ENCODE results near the gene ABTB2.
A peak's percentile ranks its signal among the peaks of the same experiment; 100 is the strongest.

ABTB2 gene

DNA sequence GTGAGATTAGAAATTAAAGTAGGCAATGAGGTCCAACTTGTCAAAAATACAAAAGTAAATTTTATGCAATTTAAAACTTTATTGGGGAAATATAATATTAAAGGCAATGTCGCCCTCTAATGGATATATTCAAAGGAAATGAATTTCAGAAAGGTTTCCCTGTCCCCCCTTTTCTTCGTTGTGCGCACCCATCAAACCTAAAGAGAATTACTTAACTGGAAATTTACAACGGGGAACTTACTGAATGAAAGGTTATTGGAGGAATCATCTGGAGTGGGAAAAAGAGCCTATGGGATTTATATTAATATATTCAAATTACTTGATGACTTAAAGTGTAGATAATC is 1.7 kb upstream of the ABTB2 start:
- DNase-seq = no peak

DNA sequence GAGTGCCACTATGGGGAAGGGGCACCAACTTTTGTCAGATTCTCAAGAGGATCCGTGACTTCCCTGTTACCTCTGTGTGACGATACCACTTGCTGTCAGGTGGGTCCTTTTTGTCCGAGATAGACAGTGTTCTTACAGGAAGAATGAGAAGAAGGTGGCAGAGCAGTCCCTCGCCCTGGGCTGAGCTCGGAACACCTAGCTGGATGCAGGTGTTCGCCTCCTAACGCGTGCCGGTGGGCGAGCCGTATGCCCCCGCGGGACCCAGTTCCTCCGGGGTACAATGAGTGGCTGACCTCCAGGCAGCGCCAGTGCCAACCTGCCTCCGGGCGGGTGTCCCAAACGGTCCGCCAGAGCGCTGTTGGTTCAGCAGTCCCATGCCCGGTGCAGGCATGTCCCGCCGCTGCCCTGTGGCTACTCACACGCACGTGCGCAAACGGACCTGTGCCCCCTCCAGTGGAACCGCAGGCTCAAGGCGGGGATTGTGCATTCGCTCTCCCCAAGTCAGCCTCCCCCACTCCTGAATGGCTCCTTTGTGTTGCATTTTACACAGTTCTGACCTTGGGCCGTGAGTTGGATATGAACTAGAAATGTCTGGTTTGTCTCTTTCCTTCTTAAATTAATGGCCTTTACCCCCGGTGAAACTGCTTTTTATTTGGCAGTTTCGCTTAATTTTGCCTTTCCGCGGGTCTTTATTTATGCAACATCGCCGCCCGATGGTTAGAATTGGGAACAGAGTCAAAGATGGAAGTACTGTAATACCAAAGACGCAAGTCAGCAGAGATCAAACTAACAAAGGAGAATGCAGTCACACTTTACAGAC is 1.1 kb upstream of the ABTB2 start:
- DNase-seq = peak; percentile 68

GRCh38 chr11:34358258-34358727 is 483 bp upstream of the ABTB2 start:
- DNase-seq = no peak

GRCh38 chr11:34356913-34357700 is 703 bp downstream of the ABTB2 start:
- DNase-seq = peak; percentile 24

GRCh38 chr11:34356576-34356912 is 1.3 kb downstream of the ABTB2 start:
- DNase-seq = no peak

DNA sequence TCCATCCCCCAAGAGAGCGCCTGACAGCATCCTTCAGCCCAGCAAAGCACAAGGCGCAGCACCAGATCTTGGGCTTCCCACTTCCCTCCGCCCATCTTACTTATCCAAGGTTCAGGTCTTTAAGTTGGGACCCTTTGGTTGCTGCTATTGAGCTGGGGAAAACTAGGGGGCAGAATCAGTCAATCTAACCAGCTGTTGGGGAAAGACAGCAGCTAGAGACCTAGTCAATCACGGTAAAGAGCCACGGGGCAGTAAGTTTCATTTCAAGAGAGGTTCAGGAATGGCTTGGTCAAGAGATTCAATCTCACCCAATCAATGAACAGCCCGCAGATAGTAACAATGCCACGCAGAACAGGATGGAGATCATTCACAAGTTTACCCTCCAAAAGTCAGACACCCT is 1.7 kb downstream of the ABTB2 start:
- DNase-seq = no peak

DNA sequence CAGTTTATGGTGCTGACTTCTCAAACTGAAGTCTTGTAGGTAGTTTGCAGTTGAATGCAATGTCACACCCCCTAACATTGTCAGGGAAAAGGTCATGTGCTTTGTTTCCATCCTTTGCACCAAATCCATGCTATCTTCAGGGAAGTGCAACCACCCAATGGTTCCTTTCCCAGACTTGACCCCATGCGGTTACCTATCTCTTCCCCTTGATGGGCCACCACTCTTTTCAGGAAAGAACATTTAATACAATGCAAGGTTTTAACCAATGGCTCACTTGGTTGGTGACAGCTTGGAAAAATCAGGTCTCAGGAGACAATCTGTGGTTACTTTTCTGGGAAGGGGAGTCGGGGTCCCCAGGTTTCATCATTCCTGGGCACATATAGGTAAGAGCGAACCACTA is 2.1 kb downstream of the ABTB2 start:
- no peak for DNase-seq

GRCh38 chr11:34354782-34355181 is 3.0 kb downstream of the ABTB2 start:
- DNase-seq = no peak

DNA sequence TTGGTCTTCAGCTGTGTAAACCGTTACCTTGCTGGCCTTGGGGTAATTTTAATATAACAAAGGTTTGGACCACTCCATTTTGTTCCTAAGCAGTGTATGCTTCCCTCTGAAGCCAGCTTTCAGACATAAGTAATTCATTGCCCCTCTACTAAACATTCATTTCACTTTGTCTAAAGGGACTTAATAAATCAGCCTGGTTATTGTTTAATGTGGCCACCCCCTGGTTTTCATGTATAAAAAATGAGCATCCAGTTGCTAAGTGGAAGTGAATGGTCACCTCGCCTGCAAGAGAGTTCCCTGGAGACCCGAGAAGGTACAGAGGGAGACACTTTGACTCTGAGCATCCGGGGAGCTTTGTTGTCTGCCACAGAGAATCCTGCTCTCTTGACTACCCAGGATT is 3.9 kb downstream of the ABTB2 start:
- no peak for DNase-seq

DNA sequence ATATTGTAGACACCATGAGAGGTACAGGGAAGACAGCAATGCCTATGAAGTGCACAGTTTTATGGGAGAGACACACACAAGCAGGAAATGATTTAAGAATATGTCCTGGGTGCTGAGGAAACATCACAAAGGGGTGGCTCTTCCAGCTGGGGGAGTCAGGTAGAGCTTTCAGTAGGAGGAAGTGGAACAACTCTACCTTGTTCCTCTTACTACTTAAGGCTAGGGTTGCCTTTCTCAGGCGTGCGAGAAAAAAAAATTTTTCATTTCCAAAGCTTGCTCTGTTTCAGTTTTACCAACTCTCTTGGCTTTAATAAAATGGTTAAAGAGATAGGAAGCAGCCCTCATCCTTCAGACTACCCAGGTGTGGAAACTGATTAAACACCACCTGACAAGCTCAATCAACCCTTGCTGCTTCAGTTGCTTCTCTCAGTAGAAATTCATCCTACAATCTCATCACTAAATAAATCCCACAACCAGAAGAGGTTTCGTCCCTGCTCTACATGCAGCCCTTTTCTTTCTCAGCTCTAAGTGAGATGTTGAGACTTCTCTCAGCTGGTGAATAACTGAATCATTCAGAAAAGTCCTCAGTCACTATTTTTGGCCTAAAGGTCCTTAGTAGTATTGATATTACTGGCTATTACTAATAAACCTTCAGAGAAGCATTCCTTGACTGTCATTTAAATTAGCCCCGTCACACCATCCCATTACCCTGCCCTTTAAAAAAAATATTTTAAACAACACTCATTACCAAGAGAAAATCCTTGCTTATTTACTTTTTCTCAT is 5.9 kb downstream of the ABTB2 start:
- no peak for DNase-seq

GRCh38 chr11:34351051-34351450 is 6.8 kb downstream of the ABTB2 start:
- no peak for DNase-seq

DNA sequence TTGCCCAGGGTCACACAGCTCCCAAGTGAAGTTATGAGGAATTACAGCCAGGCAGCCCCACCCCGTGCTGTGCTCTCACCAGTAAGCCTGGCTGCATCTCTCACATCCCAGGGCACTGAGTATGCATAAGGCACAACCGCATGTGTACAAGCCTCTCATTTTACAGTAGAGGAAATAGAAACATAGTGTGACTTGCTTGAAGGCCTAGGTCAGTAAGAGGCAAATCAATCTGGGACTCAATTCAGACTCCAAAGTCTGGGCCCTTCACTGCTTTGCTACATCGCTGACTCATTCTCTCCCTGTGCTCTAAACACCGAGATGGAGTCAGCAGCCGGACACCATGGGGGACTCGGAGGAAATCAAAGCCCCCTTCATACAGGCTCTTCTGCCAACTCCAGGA is 7.9 kb downstream of the ABTB2 start:
- DNase-seq = no peak

- no peak for DNase-seq
Observed at GRCh38 chr11:34348919-34349318, 8.9 kb downstream of the ABTB2 start.

DNA sequence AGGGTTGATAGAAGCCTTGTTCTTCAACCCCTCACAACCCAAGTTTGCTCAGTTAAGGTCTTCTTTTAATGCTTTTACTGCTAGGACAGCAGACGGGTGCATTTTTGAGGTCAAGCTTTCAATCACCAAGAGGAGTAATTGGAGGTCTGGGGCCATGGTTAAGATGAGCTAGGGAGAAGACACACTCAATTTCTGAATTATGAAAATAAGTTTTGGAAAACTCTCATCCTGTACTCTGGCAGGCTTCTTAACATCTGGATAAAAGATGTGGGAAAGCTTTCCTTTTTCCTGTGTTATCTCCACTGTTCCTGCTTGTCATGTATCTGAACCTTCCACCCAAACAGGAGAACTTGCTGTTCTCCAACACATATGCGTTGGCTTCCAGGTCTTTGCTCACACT is 9.7 kb downstream of the ABTB2 start:
- DNase-seq = no peak

DNA sequence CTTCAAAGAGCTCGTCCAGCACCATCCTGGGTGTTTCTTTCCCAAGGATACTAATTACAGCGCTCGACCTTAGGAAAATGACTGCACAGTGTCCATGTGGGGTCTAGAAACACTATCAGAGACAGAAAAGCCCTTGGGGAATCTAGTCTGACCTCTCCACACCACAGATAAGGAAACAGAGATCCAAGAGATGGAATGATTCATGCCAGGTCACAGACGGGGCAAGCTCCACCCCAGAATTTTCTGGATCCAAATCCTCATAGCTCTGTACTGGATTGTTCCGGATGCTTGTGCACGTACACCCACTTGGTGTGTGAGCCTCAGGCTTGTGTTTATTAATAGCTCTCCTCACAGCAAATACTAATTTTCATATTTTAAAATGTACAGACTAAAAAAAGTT is 11.3 kb downstream of the ABTB2 start:
- DNase-seq = no peak

DNA sequence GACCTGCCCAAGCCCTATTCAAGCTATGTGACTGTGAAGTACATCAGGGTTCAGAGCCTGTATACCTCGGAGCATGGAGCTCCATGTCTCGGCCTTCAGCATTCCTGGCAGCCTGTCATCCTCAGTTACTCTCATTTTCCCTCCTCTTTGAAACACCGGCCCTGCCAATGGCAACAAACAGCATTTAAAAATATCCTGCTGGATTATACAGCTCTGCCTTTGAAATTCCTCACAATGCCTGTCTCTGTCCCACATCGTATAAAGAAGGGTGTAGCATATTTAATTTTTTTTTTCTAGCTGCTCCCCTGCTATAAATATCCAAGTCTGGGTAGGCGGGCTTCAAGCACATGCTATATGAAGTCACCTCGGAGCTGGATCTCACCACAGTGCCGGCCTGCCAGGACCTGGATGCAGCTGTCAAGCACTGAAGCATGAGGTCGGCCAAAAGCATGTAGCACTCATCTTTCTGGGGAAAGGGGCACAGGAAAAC is 11.8 kb downstream of the ABTB2 start:
- DNase-seq = no peak

DNA sequence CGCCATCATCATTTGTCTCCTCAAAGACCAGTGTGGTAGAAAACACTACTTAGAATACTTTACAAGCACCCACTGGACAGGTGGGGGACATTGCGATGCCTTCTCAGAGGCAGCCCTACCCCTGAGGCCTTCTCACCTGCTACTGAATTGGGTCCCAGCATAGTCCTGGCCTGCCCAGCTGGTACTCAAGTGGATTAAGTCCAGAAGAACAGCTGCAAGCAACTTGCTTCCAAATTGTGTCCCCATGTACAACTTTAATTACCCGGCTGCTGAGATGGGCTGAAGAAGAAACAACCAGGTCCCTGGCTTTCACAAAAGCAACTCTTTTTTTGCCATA is 12.3 kb downstream of the ABTB2 start:
- DNase-seq = no peak

GRCh38 chr11:34344768-34345539 is 12.9 kb downstream of the ABTB2 start:
- DNase-seq = no peak

- no peak for DNase-seq
Observed at GRCh38 chr11:34344410-34344767, 13.4 kb downstream of the ABTB2 start.

DNA sequence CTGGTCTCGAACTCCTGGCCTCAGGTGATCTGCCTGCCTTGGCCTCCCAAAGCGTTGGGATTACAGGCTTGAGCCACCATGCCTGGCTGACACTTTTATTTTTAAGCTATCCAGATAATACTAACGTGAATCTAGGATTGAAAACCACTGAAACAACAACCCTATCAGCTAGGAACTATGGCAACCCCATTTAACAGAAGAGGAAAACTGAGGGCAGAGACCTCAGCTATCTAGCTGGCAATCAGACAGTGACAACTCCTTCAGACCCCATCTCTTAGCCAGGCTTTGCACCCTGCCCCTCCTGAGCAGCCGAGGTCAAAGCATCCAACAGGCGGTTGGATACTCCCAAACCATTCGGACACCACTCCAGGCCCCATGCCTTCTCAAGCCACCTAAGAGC is 14.1 kb downstream of the ABTB2 start:
- DNase-seq = no peak

DNA sequence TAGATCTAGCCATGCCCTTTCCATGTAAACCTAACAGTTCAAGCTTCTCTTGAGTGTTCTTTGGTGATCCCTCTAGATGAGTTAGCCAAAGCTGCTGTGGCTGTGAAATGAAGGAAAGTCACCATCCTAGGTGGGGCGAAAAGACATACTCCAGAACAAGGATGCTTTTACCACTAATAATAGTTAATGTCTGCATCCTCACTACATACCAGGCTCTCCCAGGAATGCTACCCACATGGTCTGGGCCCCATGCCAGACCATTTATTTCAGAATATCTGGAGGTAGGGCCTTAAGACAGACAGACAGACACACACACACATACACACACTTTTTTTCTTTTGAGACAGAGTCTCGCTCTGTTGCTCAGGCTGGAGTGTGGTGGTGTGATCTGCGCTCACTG is 14.7 kb downstream of the ABTB2 start:
- no peak for DNase-seq

DNA sequence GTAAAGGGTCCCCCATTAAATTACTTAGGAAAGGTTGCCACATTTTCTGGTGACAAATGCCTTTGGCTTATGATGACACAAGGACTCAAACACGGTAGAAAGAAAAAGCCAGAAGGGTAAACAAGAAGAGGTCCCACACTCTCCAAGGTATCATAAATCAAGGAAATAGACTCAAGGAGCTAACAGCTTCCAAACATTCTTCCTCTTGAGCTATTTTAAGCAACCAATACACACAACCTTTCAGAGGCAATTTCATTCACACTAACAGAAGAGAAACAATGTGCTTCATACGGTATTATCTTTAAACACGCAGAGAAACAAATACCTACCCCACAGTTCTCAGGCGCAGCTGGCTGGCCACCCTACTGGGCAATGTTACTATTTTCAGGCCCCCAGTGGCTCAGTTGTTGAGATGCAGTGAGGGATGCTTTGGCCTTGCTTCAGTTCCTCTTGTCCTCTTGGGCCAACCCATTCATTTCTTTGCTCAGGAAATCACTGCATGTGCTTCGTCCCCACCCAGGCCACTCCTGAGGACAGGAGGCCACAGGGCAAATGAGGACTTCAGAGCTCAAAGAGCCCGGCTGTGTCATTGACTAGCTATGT is 15.8 kb downstream of the ABTB2 start:
- DNase-seq = no peak

- DNase-seq = no peak
Observed at GRCh38 chr11:34341096-34341495, 16.7 kb downstream of the ABTB2 start.
